ENCODE results near the gene MSANTD1.

MSANTD1 gene

GRCh38 chr4:3266076-3266475 lies 17.1 kb downstream of the MSANTD1 start:
- no peak for DNase-seq (ENCODE audit: insufficient read length, low spot score)
- no peak for TF ChIP-seq CTCF (IDR thresholded peaks at IDR 0.05; ENCODE audit: insufficient read depth, missing control alignments)
- no peak for FAIRE-seq

DNA sequence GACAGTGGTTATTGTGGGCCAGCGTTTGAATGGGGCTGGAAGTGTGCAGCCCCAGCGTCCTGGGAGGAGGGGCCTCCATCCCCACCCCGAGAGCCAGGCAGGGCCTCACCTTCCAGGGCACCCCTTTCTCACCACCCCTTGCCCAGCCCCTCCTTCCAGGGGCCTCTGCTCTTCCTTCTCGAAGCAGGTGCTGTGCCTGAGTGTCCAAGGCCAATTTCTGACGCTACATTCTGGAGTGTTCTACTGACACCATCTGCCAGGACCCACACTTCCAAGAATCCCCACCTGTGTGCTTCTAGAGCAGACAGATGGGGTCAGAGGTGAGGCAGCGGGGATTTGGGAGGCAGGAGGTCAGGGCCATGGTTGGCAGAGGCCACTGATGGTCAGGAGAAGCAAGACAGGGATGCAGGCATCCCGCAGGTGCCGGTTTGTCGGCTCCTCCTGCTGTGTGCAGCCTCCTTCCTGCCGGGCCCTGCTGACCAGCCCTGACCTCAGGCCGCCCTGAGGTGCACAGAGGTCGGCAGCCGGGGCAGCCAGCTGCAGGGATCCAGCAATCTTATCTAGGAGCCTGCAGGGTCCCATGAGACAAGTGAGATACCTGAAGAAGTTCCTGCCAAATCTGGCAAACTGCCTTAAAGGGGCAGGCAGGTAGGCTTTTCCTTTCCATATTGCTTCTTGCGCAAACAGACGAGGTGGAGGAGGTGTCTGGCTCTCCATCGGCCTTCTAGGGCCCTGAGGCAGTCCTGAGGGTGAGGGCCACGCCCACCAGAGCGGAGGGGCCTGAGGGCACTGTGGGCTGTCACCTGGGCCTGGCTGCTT lies 18.8 kb downstream of the MSANTD1 start:
- FAIRE-seq (no peak), DNase-seq (ENCODE audit: insufficient read length, low spot score) (no peak)
- TF ChIP-seq CTCF (IDR thresholded peaks at IDR 0.05; ENCODE audit: insufficient read depth, missing control alignments), result no peak

- no peak for TF ChIP-seq CTCF (IDR thresholded peaks at IDR 0.05; ENCODE audit: insufficient read depth, missing control alignments)
- DNase-seq (ENCODE audit: insufficient read length, low spot score), result no peak
- FAIRE-seq, result no peak
These were observed 19.6 kb downstream of the MSANTD1 start for GRCh38 chr4:3268395-3269104.

DNA sequence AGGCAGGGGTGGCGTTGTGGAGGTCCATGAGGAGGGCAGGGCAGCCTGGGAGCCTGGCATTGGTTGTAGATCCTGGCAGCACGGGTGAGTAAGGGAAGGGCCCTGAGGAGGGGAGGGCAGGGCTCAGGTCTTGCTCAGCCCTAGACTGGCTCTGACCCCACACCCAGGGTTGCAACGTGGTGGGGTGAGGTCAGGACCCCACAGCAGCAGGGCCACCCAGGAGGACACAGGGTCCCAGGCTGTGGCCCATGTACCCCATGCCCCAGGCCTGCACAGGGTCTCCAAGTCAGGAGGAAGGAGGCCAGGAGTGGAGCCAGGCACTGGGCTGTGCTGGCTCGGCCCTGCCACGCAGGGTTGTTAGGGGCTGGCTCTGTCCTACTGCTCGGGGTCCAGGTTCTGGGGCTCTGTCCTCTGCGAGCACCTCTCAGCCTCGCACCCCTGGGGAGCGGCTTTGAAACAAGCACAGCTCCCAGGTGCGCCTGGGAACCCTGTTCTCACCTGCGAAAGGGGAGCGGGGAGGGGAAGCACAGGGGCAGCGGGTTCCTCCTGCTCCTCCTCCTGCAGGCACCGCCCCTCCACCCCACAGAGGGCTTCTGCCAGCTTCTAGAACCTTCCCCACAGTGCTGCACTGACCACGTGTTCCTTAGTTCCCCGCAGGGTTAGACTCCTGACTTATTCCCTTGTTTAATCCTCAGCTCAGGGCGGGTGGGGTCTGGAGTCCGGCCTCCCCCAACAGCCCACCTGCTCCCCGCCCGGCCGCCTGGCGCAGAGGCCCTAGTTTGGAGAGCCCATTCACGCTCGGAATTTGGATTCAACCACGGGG lies 20.4 kb downstream of the MSANTD1 start:
- DNase-seq (ENCODE audit: insufficient read length, low spot score) (no peak), FAIRE-seq (no peak)
- TF ChIP-seq CTCF (IDR thresholded peaks at IDR 0.05; ENCODE audit: insufficient read depth, missing control alignments), result no peak

GRCh38 chr4:3269991-3270611 lies 21.1 kb downstream of the MSANTD1 start:
- FAIRE-seq (no peak), DNase-seq (ENCODE audit: insufficient read length, low spot score) (no peak)
- no peak for TF ChIP-seq CTCF (IDR thresholded peaks at IDR 0.05; ENCODE audit: insufficient read depth, missing control alignments)

DNA sequence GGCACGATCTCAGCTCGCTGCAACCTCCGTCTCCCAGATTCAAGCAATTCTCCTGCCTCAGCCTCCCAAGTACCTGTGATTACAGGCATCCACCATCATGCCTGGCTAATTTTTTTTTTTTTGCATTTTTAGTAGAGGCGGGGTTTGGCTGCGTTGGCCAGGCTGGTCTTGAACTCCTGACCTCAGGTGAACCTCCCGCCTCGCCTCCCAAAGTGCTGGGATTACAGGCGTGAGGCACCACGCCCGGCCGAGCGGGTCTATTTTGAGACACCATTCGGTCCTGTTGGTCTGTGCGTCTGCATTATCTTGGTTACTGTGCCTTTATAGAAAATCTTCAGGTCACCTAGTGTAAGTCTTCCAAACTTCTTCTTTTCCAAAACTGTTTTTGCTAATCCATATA lies 22.2 kb downstream of the MSANTD1 start:
- TF ChIP-seq CTCF (IDR thresholded peaks at IDR 0.05; ENCODE audit: insufficient read depth, missing control alignments), result no peak
- DNase-seq (ENCODE audit: insufficient read length, low spot score) (no peak), FAIRE-seq (no peak)
